ENCODE data around the gene PBRM1.
A peak's percentile ranks its signal among the peaks of the same experiment; 100 is the strongest.
"Not testable (repeated sequence)": the region's sequence is repeated elsewhere in the genome, so short reads cannot be mapped to it uniquely, and the experiment has no call there.

Gene PBRM1

GRCh38 chr3:52678265-52679198, 7.2 kb downstream of the PBRM1 start:
- no peak overlapping the region for H3K27ac ChIP-seq
- ChIA-PET POLR2A (ENCODE audit: low non-redundant PET) (no interaction called here), CTCF (no interaction called here)
- no peak for TF ChIP-seq CTCF (conservative IDR thresholded peaks at IDR 0.05; ENCODE audit: low read depth)
- DNase-seq (ENCODE audit: low spot score): no peak

GRCh38 chr3:52676201-52676600, 9.5 kb downstream of the PBRM1 start:
- CTCF ChIA-PET; DNase-seq (ENCODE audit: low spot score); POLR2A ChIA-PET (ENCODE audit: low non-redundant PET); H3K27ac ChIP-seq: not testable (repeated sequence)

GRCh38 chr3:52671676-52672075, 14.0 kb downstream of the PBRM1 start:
- no peak for TF ChIP-seq CTCF (conservative IDR thresholded peaks at IDR 0.05; ENCODE audit: low read depth)
- CTCF ChIA-PET: no interaction called here
- DNase-seq (ENCODE audit: low spot score): no peak
- POLR2A ChIA-PET (ENCODE audit: low non-redundant PET): no interaction called here
- H3K27ac ChIP-seq: no peak overlapping the region

- ChIA-PET CTCF (no interaction called here), POLR2A (ENCODE audit: low non-redundant PET) (no interaction called here)
- TF ChIP-seq CTCF (conservative IDR thresholded peaks at IDR 0.05; ENCODE audit: low read depth): no peak
- DNase-seq (ENCODE audit: low spot score): peak; percentile 85
- peak overlapping the region; percentile 89 for H3K27ac ChIP-seq
These were observed 14.8 kb downstream of the PBRM1 start for GRCh38 chr3:52670621-52671521.

GRCh38 chr3:52663098-52663497, 22.6 kb downstream of the PBRM1 start:
- H3K27ac ChIP-seq: no peak overlapping the region
- CTCF ChIA-PET: no interaction called here
- TF ChIP-seq CTCF (conservative IDR thresholded peaks at IDR 0.05; ENCODE audit: low read depth): no peak
- no peak for DNase-seq (ENCODE audit: low spot score)
- POLR2A ChIA-PET (ENCODE audit: low non-redundant PET): no interaction called here

- CTCF ChIA-PET: no interaction called here
- no peak for DNase-seq (ENCODE audit: low spot score)
- H3K27ac ChIP-seq: no peak overlapping the region
- POLR2A ChIA-PET (ENCODE audit: low non-redundant PET): no interaction called here
- no peak for TF ChIP-seq CTCF (conservative IDR thresholded peaks at IDR 0.05; ENCODE audit: low read depth)
These were observed 25.7 kb downstream of the PBRM1 start for GRCh38 chr3:52660046-52660445.
